GM19438 (cell line): ENCODE measurements around the gene MAGEA9B.
"Not testable (repeated sequence)": the region's sequence is repeated elsewhere in the genome, so short reads cannot be mapped to it uniquely, and the experiment has no call there.

Experiments
- ATAC-seq: cut with Tn5 transposase; IDR thresholded peaks from one replicate; pipeline ENCODE4 v1.9.1; 2021; ENCODE audit warnings: low read depth; ENCODE audit not compliant: unreplicated experiment

The MAGEA9B gene, protein sequence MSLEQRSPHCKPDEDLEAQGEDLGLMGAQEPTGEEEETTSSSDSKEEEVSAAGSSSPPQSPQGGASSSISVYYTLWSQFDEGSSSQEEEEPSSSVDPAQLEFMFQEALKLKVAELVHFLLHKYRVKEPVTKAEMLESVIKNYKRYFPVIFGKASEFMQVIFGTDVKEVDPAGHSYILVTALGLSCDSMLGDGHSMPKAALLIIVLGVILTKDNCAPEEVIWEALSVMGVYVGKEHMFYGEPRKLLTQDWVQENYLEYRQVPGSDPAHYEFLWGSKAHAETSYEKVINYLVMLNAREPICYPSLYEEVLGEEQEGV

GRCh38 chrX:149587359-149587758 is at the start of gene MAGEA9B:
MAGEA9B (minus strand) TSS chrX:149587459; CDS start chrX:149583179, 4,280 bp downstream.
- ATAC-seq, result not testable (repeated sequence)

GRCh38 chrX:149633511-149633910 is 46.3 kb upstream of the MAGEA9B start:
- no peak for ATAC-seq

DNA sequence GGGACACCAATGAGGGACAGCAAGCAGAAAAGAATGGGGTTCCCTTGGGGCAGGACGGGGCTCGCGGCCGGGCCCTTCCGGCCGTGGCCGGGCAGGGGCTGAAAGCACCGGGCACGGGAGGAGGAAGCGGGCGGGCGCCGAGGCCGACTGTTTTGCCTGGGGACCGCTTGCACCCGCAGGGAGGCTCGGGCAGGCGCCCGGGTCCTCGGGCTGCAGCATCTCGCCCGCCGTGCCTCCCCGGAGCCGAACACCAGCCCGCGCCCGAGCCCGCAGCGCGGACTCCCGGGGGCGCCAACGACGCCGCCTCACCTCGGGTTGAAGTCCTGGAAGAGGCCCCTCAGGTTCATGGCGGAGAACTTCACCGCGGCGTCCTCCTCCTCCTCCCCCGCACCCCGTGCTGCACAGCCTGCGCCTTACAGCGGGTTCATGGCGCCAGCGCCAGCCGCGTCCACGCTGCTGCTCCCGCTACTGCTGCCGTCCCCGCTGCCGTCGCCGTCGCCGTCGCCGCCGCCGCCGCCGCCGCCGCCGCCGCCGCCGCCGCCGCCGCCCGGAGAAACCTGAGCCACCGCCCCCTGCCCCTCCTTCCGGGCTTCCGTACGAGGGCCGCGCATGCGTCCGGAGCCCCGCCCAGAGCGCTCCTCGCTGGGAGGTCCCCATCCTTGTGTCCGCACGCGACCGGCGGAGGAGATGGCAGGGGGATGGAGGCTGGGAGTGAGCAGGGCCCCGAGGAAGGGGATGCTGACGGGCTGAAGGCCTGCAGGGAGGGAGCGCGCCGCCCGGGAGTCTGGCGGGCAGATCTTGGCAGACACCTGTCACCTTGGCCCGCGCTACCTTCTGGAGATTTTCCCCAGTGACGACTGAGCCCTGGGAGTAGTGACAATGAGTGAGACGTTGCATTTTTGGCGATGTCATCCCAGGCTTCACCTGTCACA is 44.2 kb upstream of the MAGEA9B start, which contains the start of gene TMEM185A:
Gene TMEM185A (minus strand): TSS at position 559 of the 932 bp plus-strand sequence. CDS start 212 bp downstream, at position 347.
- ATAC-seq, result peak; percentile 91

- ATAC-seq, result no peak
Measured at GRCh38 chrX:149630681-149631233, 43.5 kb upstream of the MAGEA9B start.

DNA sequence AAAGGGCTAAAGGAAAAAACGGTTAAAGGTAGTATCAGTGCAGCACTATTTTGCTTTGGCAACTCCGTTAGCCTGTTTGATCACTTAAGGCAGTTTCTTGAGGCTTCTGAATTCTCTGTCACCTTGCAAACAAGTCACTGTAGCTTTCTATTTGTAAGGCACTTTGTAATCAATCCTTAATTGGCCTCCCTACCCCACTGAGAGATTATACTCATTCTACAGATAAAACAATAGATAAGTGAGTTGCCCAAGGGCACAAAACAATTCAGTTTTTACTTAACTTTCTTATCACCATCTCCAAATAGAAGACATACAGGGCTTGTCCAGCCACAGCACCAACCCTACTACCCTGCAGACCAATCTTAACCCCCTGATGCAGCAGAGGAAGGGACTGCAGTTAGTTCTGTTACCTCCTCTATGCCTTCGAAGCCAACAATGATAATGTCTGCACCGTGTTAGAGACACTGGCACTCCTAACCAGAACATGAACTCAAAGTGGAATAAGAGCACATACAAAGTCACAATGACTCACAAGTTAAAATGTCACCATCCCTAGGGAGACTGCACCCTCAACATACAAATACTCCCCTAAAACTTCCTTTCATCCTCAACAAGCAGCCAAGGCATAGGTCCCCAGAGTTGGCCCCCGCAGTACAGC is 42.6 kb upstream of the MAGEA9B start:
- no peak for ATAC-seq

DNA sequence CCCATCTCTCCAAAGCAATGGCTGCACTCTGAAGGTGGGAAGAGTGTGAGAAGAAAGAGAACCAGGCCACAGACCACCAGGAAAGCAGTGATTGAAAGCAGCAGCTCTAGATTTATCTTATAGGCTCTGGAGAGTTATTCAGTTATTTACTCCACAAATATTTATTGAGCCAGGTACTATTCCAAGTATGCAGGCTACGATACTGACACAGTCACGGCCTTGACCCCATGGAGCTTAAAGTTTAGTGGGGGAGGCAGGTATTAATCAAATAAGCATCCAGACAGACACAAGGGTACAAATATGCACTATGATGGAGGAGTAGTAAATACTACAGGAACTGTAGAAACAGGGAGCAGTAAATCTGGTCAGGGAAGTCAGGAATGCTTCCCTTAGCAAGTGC is 41.5 kb upstream of the MAGEA9B start:
- no peak for ATAC-seq

DNA sequence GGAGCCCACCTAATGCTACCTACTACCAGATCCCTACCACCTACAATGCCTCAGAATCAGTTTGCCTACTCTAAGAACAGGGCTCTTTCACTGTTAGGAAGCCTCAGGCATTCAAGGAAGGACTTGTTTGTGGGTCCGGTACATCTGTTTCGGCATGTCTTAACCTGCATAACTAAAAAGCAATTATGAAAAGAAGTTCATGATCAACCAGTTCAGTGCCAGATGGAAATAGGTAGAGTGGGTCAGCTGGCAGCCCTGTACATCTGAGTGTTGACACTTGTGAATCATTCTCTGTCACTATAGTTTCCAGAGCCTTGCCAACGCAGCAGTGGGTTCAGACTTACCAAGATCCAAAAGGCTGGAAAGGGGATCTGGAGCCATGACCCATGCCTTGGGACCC is 41.0 kb upstream of the MAGEA9B start:
- no peak for ATAC-seq

GRCh38 chrX:149626829-149627228 is 39.6 kb upstream of the MAGEA9B start:
- not testable (repeated sequence) for ATAC-seq

DNA sequence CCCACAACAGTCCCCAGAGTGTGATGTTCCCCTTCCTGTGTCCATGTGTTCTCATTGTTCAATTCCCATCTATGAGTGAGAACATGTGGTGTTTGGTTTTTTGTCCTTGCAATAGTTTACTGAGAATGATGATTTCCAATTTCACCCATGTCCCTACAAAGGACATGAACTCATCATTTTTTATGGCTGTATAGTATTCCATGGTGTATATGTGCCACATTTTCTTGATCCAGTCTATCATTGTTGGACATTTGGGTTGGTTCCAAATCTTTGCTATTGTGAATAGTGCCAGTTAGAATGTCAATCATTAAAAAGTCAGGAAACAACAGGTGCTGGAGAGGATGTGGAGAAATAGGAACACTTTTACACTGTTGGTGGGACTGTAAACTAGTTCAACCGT is 32.4 kb upstream of the MAGEA9B start:
- not testable (repeated sequence) for ATAC-seq

GRCh38 chrX:149618871-149619270 is 31.6 kb upstream of the MAGEA9B start:
- no peak for ATAC-seq

- no peak for ATAC-seq
Measured at GRCh38 chrX:149611623-149612175, 24.4 kb upstream of the MAGEA9B start.

DNA sequence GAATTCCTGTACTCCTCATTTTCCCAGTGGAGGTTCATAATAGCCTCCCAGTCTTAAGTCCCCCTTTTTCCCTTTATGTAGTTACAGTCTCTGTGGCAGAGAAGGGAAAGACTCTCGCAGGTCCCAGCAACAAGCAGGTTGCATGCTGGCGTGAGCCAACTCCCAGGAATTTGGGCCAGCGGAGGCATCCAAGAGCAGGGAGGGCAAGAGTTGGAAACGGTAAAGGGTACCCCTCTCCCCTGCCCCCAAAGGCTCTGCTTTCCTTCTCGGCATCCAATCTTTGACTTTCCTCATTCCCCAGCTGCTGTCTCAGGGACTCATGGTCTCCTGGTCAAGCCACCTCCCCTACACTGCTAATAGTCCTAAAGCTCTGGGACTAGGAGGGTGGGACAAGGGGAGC is 23.3 kb upstream of the MAGEA9B start:
- ATAC-seq, result no peak

DNA sequence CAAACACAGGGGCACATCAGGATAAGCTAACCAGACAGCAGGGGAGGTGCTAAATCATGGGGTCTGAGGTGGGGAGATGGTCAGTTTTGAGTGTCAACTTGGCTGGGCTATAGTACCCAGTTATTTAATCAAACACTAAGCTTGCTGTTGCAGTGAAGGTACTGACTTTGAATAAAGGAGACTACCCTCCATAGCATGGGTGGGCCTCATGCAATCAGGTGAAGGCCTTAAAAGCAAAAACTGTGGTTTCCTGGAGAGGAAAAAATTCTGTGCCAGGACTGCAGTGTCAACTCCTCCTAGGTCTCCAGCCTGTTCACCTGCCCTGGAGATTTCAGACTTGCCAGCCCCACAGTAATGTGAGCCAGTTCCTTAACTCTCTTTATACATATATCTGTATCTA is 20.4 kb upstream of the MAGEA9B start:
- no peak for ATAC-seq

DNA sequence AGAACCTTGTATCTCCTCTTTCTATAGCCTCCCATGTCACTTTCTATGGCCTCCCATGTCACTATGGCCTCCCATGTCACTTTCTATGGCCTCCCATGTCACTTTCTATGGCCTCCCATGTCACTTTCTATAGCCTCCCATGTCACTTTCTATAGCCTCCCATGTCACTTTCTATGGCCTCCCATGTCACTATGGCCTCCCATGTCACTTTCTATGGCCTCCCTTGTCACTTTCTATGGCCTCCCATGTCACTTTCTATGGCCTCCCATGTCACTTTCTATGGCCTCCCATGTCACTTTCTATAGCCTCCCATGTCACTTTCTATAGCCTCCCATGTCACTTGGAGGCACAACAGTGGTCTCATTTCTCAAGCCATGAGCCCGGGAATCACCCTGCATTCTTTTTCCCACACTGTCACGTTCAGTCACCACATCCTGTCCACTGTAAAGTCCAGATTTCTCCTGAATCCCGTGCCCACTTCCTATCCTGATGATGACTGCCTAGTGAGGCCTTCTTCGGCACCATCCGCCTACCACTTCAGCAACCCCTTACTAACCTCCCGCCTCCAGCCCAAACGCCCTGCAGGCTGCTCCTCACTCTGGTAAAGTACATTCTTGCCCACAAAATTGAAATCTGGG is 18.1 kb upstream of the MAGEA9B start:
- not testable (repeated sequence) for ATAC-seq

DNA sequence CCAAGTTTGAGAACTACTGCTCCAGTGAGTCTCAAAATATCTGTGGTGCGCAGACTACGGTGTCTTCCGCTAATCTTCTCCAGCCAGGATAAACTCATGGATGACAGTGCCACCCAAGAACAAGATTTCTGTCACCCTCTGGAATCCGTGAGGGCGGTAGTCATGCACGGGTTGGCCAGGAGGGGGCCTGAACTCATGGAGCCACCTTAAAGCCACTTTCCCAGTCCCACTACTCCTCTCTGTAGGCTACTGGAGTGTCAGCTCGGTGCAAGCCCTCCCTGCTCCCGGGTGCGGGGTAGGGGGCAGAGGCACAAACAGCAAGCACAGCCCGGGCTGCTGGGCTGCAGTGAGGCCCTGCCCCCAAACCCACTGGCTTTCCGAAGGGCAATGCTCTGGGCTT is 11.3 kb upstream of the MAGEA9B start:
- not testable (repeated sequence) for ATAC-seq

DNA sequence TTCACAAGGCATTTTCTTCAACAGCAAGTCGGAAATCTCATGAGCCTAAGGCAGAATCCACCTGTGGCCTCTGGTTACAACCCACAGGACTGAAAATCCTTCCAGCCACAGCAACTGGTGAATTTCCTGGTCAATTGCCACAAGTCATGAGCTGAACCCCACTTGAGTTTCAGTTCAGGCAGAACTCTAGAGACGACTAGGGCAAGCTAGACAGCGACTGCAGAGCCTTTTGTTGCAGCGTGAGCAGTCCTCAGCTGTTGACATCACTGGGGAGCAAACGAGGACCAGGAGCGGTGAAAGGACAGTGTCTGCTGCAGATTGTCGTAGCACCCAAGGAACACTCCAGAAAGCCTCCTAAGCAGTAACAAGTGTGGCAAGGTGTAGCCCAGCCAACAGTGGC is 8.7 kb upstream of the MAGEA9B start:
- not testable (repeated sequence) for ATAC-seq

GRCh38 chrX:149595214-149595613 is 8.0 kb upstream of the MAGEA9B start, which contains the start of gene HSFX2:
HSFX2 (minus strand) TSS chrX:149595314; CDS start chrX:149594700, 614 bp downstream.
- not testable (repeated sequence) for ATAC-seq

- ATAC-seq, result not testable (repeated sequence)
Measured at GRCh38 chrX:149590993-149591392, 3.7 kb upstream of the MAGEA9B start.

DNA sequence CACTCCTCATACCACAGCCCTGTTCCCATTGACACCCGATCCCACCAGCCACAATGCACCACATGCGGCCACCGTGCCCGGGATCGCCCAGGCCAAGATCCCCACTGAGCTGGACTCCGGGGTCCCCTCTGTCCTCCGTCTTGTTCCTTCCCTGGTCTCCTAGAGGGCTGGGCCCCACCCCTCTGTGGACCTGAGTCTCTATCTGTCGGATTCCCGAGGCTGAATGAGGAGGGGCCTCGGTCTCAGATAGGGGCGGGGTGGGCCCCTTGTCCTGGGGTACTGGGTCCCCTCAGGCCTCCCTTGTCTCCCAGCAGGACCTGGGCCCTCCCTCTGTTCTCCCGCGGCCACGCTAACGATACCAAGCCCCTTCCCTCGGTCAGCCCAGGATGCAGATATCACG is 1.6 kb downstream of the MAGEA9B start:
- ATAC-seq, result not testable (repeated sequence)

DNA sequence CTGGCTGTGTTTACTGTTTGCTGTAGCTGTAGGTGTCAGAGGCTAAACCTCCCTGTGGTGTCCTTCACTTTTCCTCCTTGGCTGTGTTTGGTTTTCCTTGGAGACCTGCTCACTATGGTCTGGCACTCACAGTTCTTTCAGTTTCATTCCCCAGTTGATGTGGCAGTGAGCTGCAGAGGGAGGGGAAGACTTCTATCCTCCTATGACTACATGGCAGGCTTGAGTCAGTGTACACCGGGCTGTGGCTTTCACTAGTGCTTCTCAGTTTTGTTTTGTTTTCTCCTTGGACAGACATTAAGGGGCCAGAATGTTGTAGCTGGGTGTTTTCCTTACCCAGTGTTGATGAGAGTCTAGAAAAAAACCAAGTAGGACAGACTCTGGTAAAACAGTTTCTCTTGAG is 13.8 kb downstream of the MAGEA9B start:
- ATAC-seq, result peak; percentile 99
